ENCODE measurements around the gene SHBG.

GRCh38 chr17:7668482-7668881, 38.5 kb downstream of the SHBG start:
- TF ChIP-seq RARB (CRISPR knock-in tag; IDR thresholded peaks at IDR 0.05): no peak
- no peak for TF ChIP-seq PATZ1 (CRISPR knock-in tag; IDR thresholded peaks at IDR 0.05; ENCODE audit: borderline replicate concordance)
- TF ChIP-seq TCF4 (CRISPR knock-in tag; IDR thresholded peaks at IDR 0.05; ENCODE audit: borderline replicate concordance): no peak

All from SK-N-SH treated with all-trans-retinoic acid at 6 μM for 48 hours (cell line).